GM21529 (cell line): ENCODE results near the gene OR11H1.
"Not testable (repeated sequence)": the region's sequence is repeated elsewhere in the genome, so short reads cannot be mapped to it uniquely, and the experiment has no call there.

Experiments used
- ATAC-seq: cut with Tn5 transposase; IDR thresholded peaks from one replicate; pipeline ENCODE4 v1.9.1; 2021; ENCODE audit not compliant: unreplicated experiment

The OR11H1 gene

GRCh38 chr22:15527892-15528291 lies at the start of gene OR11H1:
Gene OR11H1 (plus strand): TSS chr22:15528192. CDS start chr22:15528192, 0 bp downstream.
- ATAC-seq, result not testable (repeated sequence)

GRCh38 chr22:15509967-15510366 lies 18.0 kb upstream of the OR11H1 start:
- not testable (repeated sequence) for ATAC-seq

- ATAC-seq, result not testable (repeated sequence)
Observed at GRCh38 chr22:15515896-15516295, 12.1 kb upstream of the OR11H1 start.

GRCh38 chr22:15553767-15554166 lies 25.8 kb downstream of the OR11H1 start:
- ATAC-seq, result not testable (repeated sequence)

- ATAC-seq, result not testable (repeated sequence)
Observed at GRCh38 chr22:15563461-15563860, 35.5 kb downstream of the OR11H1 start.

- not testable (repeated sequence) for ATAC-seq
Observed at GRCh38 chr22:15565063-15565462, 37.1 kb downstream of the OR11H1 start.
